Myocyte (in vitro differentiated cells): Measurements from ENCODE around the gene RASL11B. TPM values are rescaled to one million over a fixed set of nuclear protein-coding genes. Genes with fewer than 3 reads are reported as not detected.
A peak's percentile ranks its signal among the peaks of the same experiment; 100 is the strongest.
"Not testable (repeated sequence)": the region's sequence is repeated elsewhere in the genome, so short reads cannot be mapped to it uniquely, and the experiment has no call there.

Experiments
- DNase-seq: peaks from one replicate; pipeline ENCODE4 v3.0.0-alpha.2; 2012; ENCODE audit warnings: low read depth
- polyA plus RNA-seq: library from polyadenylated mRNA; unstranded; fragments of >200 nt; gene quantifications from one replicate; pipeline ENCODE4 v1.2.1, GENCODE V29; 2012; ENCODE audit warnings: missing spikeins
- total RNA-seq: library from RNA; depleted of rRNA; stranded (reverse); fragments of >200 nt; gene quantifications from 2 replicates; pipeline ENCODE4 v1.2.3, GENCODE V29; 2014

The RASL11B gene
- total RNA-seq = 0.08 and 0.57 TPM in 2 replicates
- polyA plus RNA-seq = 0.18 TPM

DNA sequence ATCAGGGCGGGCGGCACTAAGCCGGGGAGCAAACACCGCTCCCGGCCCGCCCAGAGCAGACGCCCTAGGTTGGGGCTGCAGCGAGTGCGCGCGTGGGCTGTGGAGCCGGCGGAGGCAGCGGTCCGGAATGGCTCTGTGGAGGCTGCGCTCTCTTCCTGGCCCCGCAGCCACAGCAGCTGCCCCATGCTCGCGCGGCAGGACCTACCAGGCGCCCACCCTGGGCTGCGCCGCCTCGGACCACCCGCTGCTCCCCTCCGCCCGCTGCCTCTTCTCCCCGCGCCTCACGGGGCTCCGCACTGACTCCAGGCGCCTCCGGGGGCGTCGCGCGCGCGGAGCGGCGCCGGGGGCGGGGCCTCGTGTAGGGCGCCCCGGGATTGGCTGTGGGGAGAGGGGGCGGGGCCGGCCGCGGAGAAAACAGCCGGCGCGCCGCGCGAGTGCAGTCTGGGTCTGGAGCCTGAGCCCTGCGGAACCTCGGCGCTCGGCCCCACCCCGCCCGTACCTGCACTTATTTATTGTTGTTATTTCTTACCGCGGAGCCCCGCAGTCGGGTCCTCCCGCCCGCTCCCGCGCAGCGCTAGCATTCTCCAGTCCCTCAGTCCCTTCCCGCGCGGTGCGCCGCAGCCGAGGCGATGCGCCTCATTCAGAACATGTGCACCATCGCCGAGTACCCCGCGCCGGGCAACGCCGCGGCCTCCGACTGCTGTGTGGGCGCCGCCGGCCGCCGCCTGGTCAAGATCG, at the start of gene RASL11B:
Gene RASL11B, plus strand, starts transcription at position 439 of the 738 bp plus-strand sequence. Its CDS starts 191 bp downstream, at position 630.
- DNase-seq = peak; percentile 80

GRCh38 chr4:52813546-52813945, 48.6 kb upstream of the RASL11B start:
- peak; percentile 9 for DNase-seq

DNA sequence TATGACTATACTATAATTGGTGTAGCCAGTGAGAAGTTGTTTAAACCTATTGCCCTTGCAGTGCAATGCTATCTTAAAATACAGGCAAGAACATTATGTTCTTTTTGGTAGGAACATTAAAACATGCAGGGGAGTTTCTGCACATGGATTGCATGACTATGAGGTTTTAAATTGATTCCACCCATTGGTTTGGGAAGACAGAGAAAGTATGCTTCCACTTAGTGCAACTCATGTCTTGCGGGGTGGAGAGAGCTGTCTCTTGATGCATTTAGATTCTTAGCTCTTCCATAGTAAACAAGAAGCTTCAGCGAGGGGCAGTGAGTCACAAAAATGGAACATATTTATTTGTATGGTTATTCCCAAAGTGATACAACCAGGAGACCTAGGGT, 39.5 kb upstream of the RASL11B start:
- DNase-seq = no peak

GRCh38 chr4:52822972-52823701, 39.0 kb upstream of the RASL11B start:
- peak; percentile 62 for DNase-seq

GRCh38 chr4:52823702-52824092, 38.4 kb upstream of the RASL11B start:
- DNase-seq = no peak

GRCh38 chr4:52824270-52824602, 37.9 kb upstream of the RASL11B start:
- DNase-seq = no peak

- peak; percentile 82 for DNase-seq
These were observed 37.3 kb upstream of the RASL11B start for GRCh38 chr4:52824603-52825459.

DNA sequence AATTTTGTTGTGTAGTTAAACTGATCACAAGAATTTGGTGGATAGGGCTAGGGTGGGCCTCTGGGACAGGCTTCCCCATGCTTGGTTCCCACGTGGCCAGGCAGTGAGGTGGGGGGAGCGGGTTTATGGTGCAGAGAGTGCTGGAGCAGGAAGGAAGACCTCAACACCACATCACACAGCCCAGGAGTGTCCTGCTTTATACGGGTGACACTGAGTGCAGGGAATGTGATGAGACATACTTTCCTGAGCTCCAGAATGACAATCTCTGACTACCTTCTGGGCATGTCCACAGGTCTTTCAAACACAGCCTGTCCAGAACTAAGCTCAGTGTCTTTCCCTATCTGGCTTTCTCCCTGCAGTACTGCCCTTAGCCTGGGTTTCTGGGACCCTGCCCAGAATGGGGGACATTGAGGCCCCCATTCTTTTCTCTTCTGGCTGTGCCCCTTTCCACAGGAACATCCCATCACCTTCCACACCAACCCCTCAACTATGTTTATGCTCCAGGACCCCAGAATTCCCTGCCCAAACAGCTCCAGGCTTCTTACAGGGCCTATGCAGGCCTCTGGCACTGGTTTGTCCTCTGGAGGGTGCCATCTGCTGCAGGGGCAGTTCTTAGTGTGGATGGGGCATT, 36.5 kb upstream of the RASL11B start:
- no peak for DNase-seq

DNA sequence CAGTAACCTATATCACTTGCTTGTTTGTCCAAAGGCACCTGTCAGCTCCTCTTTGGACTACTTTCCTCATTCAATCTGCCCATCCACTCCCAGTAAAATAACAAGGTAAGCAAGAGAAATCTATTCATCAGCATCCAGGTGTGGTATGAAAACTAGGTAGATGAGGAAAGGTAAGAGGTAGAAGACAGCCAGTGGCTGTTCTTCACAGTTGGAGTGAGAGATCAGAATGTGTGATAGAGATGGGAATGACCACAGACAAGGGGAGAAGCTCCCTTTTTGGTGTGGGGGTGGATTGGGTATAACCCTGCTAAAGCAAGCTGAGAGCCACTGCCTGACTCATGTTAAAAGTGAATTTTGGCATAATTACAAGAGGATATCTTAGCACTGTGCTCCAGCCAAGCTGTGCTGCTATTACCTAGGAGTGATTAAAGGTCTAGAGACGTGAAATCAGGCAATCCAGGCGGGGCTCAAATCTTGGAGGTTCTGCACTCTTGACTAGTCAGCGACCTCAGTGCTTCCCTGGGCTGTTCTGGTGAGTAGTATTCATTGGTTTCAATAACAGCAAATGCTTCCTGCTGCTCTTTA, 28.1 kb upstream of the RASL11B start:
- DNase-seq = no peak

GRCh38 chr4:52834641-52835456, 27.3 kb upstream of the RASL11B start:
- DNase-seq = not testable (repeated sequence)

DNA sequence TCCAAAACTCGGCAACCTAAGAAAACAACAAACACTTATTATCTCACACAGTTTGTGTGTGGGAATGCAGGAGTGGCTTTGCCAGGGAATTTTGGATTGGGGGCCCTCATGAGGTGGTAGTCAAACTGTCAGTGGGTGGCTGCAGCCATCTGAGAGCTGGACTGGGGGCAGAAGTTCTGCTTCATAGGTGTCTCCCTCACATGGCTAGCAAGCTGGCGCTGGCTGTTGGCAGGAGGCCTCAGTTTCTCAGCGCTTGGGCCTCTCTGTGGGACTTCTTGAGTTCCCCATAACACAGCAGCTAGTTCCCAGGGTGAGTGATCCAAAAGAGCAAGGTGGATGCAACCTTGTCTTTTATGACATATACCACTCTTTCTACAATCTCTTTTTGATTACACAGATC, 26.0 kb upstream of the RASL11B start:
- DNase-seq = no peak

- DNase-seq = no peak
These were observed 25.4 kb upstream of the RASL11B start for GRCh38 chr4:52836678-52837077.

DNA sequence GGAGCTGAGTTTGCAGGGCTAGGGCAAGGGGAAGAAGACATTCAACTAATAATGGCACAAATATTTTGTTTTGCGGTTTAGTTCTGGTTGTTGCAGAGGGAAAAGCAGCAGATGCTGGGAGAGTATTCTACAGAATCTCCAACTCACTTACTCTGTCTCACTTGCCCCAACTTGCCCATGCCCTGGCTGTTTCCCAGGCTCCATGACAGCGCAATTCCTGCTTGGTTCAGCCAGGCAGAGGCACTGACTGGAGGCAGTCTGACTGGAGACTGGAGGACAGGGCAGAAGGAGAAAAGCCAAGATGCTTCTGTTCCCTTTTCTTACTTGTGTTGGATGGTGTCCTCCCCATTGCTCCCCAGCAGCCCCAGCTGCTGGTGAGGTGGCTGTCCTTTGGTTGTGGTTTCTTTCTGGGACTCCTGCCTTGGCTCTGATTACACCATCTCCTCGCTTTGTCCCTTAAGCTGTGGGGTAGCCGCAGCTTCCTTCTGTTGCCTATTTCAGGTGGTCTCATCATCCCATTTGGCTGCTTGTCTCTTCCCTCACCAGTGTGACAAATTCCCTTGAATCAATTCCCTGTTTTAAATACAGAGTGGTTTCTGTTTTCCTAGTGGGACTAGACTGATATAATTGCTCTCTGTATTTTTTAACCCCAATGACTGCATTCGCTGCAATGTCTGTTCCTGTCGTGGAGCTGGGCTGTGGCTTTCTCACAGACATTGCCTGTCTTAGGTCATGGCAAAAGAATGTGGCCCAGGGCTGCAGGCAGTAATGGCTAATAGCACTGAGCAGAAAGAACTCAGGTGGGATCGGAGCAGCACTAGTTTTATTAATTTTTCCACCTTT, 24.2 kb upstream of the RASL11B start:
- peak; percentile 95 for DNase-seq

DNA sequence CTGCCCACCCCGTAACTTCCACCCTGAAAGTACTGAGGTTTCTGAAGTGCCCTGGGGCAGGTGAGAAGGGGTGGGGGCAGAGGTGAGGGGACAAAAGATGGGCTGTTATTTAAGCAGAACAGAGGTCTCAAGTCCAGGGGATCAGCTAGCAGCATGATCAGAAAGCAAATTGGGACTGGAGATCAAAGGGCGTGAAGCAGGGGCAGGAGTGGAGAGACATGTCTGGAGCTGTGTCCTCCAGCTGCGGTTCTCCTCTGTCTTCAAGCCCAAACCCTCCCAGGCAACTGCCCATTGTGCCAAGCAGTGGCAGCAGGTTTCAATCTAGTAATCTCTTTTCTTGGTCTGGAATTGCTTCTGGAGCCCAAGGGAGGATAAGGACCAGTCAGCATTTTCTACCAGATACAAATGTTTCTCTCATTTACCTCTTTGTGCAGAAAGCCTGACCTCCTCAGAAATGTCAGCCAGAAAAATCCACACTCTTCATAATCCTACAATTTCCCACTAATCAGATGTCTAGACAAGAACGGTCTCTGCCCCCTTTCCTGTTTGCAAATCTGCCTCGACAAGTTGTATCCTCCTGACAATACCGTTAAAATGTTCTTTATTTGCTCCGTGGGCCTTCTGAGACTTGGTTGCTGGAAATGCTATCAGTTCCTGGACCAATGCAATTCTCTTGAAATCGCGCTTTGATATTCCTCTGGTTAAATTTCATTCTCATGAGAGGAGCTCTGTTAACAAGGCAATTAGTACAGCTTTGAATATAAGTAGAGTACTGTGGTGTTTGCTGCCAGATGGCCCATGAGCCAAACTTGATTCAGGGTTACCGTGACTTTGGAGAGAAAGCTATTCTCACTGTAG, 23.2 kb upstream of the RASL11B start:
- DNase-seq = no peak

DNA sequence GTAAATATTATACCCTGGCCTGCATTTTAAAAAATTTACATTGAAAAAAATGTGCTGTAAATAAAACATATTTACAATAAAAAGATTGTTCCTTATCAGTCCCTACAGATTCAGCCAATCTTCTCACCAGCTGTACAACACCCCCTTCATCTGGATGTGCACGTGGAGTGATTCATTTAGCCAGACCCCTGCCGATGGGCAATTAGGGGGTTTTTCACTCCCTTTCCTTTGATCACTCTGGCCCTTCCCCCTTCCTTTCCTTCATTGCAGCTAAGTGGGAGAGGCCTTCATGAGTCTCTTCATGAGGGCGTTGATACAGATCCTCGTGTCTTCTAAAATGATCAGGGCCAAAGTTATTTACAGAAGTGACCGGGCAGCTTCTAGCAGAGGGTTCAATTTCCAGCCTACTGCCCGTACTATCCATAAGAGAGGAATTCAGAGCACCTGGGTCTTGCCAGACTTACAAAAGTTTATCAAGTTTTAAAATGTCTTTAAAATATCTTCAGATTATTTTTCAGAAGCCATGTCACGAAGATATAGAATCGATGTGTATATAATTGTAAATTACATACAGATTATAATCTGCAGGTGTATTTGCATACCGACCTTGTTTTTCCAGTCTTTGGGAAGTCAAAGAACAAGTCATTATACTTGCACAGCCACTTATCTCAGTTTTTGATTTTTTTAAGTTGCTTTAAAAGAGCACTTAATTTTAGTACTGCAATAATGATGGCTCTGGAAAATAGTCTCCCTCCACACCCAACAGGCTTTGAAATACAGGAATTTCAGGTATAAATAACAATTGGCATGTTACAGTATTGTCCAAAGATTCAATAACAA, 21.4 kb upstream of the RASL11B start:
- no peak for DNase-seq

DNA sequence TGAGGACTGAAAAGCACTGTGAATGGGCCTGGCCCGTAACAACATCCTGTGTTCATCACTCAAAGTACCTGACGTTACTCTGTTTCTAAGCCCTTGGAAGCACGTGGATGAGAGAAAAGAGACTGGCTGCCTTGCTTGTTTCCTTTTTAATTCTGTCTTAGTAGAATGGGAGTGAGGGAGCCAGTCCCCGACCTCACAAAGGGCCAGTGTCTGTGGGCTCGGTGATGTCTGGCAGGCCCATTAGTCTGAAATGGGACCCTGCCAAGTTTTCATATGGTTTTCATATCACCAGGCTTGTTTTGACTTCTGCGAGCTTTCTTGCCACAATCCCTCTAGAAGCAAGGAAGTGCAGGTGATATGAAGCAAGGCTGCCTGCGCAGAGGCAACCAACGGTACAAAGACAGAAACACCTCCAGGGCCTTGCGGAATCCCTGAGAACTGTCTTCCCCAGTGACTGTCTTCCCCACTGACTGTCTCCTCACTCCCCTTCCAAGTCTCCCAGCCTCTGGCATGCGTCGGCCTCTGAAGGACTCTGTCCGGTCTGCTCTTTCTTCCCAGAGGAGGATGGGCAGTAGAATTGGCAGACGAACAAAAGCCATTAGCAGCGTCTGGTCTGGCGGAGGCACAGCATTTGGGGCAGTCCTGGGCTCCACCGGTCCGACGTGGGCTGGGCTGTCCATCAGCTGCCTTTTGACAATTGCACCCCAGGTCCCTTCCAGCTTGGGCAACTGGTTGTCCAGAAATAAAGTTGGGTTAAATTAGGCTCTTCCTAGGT, 20.2 kb upstream of the RASL11B start:
- no peak for DNase-seq

DNA sequence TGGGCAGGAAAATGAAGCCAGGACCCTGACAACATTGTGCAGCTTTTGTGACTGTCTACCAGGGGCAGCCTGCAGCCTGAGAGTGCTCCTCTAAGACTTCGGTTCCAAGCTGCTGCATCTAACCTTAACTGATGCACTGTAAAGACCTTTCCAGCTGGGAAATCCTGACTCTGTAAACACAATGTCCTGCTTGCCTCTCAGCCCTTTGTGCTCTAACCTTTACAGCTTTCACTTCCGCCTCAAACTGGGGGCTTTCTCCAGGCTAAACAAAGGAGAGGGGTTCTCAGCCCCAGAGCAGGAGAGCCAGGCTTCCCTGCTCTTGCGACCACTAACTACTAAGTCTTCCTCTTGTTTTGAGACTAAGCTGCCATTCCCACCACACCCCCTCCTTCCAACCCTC, 19.3 kb upstream of the RASL11B start:
- DNase-seq = no peak
